Measurements from ENCODE around the gene TSPEAR. TPM values are rescaled to one million over a fixed set of nuclear protein-coding genes. Genes with fewer than 3 reads are reported as not detected.

The TSPEAR gene
- total and polyA plus RNA-seq, 12 donors = under 0.01 to 3.4 (median 1.0) TPM; not detected in 3

- no peak for TF ChIP-seq CTCF (IDR thresholded peaks at IDR 0.05)
- no peaks in the 10 kb centered on the region for H3K4me1 ChIP-seq
- intact Hi-C loops (cut with DNase I) = loop anchor here in 1 of 10 donors (10.0 kb wide), 1 partner anchor 63 kb away; no protein-coding TSS in a partner anchor
- no peaks in the 10 kb centered on the region for H3K36me3 ChIP-seq
- H3K27ac ChIP-seq = no peak overlapping the region
- peaks cover 0 to 28% (median 0%) of the 10 kb centered on the region in 11 donors for H3K9me3 ChIP-seq
- H3K4me3 ChIP-seq = no peak overlapping the region
- ATAC-seq = no peak
- WGBS, 2 donors = 45 to 47% methylated on average over 30 of the region's 30 CpGs
- H3K27me3 ChIP-seq = peaks cover 0 to 53% (median 41%) of the 10 kb centered on the region in 7 donors
- DNase-seq = no peak
Observed at GRCh38 chr21:44557491-44558328, 153.7 kb downstream of the TSPEAR start.

- ATAC-seq (no peak), DNase-seq (no peak)
- no peak overlapping the region for H3K27ac ChIP-seq
- no peak overlapping the region for H3K4me3 ChIP-seq
- no peaks in the 10 kb centered on the region for H3K4me1 ChIP-seq
- H3K36me3 ChIP-seq = no peaks in the 10 kb centered on the region
- 76 to 77% methylated on average over 9 of the region's 9 CpGs for WGBS, 2 donors
- H3K9me3 ChIP-seq = peaks cover 0 to 20% (median 0%) of the 10 kb centered on the region in 11 donors
- intact Hi-C loops (cut with DNase I) = loop anchor here in 1 of 10 donors (10.0 kb wide), 1 partner anchor 62 kb away; no protein-coding TSS in a partner anchor
- peaks cover 0 to 61% (median 48%) of the 10 kb centered on the region in 7 donors for H3K27me3 ChIP-seq
- no peak for TF ChIP-seq CTCF (IDR thresholded peaks at IDR 0.05)
Observed at GRCh38 chr21:44556879-44557278, 154.5 kb downstream of the TSPEAR start.

- intact Hi-C loops (cut with DNase I) = loop anchor here in 1 of 10 donors (10.0 kb wide), 1 partner anchor 61 kb away; no protein-coding TSS in a partner anchor
- Histone ChIP-seq H3K9me3 (peaks cover 0 to 13% (median 0%) of the 10 kb centered on the region in 11 donors), H3K27ac (no peak overlapping the region), H3K27me3 (peaks cover 0 to 73% (median 57%) of the 10 kb centered on the region in 7 donors), H3K4me3 (no peak overlapping the region), H3K36me3 (no peaks in the 10 kb centered on the region), H3K4me1 (no peaks in the 10 kb centered on the region)
- no peak for DNase-seq
- 74 to 78% methylated on average over 13 of the region's 13 CpGs for WGBS, 2 donors
- ATAC-seq = peak in 1 of 8 donors; percentile 38
- no peak for TF ChIP-seq CTCF (IDR thresholded peaks at IDR 0.05)
Observed at GRCh38 chr21:44555200-44555875, 156.0 kb downstream of the TSPEAR start.

GRCh38 chr21:44552681-44553080 lies 158.7 kb downstream of the TSPEAR start:
- TF ChIP-seq CTCF (IDR thresholded peaks at IDR 0.05) = no peak
- Histone ChIP-seq H3K4me3 (no peak overlapping the region), H3K36me3 (no peaks in the 10 kb centered on the region), H3K9me3 (peaks cover 0 to 7% (median 0%) of the 10 kb centered on the region in 11 donors), H3K27ac (no peak overlapping the region), H3K27me3 (peaks cover 0 to 88% (median 63%) of the 10 kb centered on the region in 7 donors), H3K4me1 (no peaks in the 10 kb centered on the region)
- DNase-seq (no peak), ATAC-seq (no peak)
- intact Hi-C loops (cut with DNase I) = loop anchor here in 1 of 10 donors (10.0 kb wide), 1 partner anchor 58 kb away; no protein-coding TSS in a partner anchor
- WGBS, 2 donors = 57% methylated on average over 13 of the region's 13 CpGs
